ENCODE data around the gene FOXP1. TPM values are rescaled to one million over a fixed set of nuclear protein-coding genes. Genes with fewer than 3 reads are reported as not detected.

Gene FOXP1
- total and polyA plus RNA-seq, 2 of the 8 experiments (the other 6 are each of a cell fraction or from before 2014, with no cell fraction given) = 13.9 to 25.4 TPM

GRCh38 chr3:71371282-71371681 lies 212.2 kb downstream of the FOXP1 start:
- Histone ChIP-seq H2BK120ac (replicated peaks; ENCODE audit: low read depth, low read length) (no peak overlapping the region), H3K56ac (replicated peaks; ENCODE audit: insufficient read length, low read depth, low read length) (no peak overlapping the region), H2BK5ac (ENCODE audit: low read depth, low read length) (no peak overlapping the region), H3K27ac (ENCODE audit: low read depth, low read length) (no peak overlapping the region), H4K8ac (ENCODE audit: extremely low read depth, insufficient read depth, low read length) (no peak overlapping the region), H3K4ac (replicated peaks; ENCODE audit: insufficient read length, low read depth, low read length) (no peak overlapping the region), H3K14ac (ENCODE audit: insufficient read length) (no peak overlapping the region), H4K20me1 (replicated peaks in 1 of 2; ENCODE audit: control insufficient read depth in 1 of 2, insufficient read depth in 2 of 2, low read length in 2 of 2) (no peaks in the 10 kb centered on the region), H3K4me3 (ENCODE audit: extremely low read depth in 1 of 4, insufficient read depth in 2 of 4, low read depth in 3 of 4, low read length in 4 of 4) (no peak overlapping the region), H3K79me2 (ENCODE audit: control insufficient read depth in 1 of 2, insufficient read depth in 2 of 2, low read length in 2 of 2) (no peaks in the 10 kb centered on the region), H3K9ac (replicated peaks in 1 of 4; ENCODE audit: extremely low read depth in 1 of 4, low read depth in 3 of 4, low read length in 3 of 4) (no peak overlapping the region), H3K23me2 (ENCODE audit: low read depth, low read length) (no peaks in the 10 kb centered on the region), H3K4me1 (replicated peaks in 1 of 4; ENCODE audit: control insufficient read depth in 3 of 4, insufficient read depth in 4 of 4, low read length in 3 of 4) (peaks cover 2 to 6% (median 3%) of the 10 kb centered on the region in 4 experiments; a peak in 5 of 7 replicates), H3K4me2 (ENCODE audit: insufficient read depth in 1 of 2, low read depth in 2 of 2, low read length in 2 of 2) (no peak overlapping the region), H4K5ac (ENCODE audit: insufficient read length, low read depth, low read length) (no peak overlapping the region), H3K27me3 (replicated peaks in 1 of 4; ENCODE audit: control insufficient read depth in 3 of 4, extremely low read depth in 1 of 4, insufficient read depth in 3 of 4, low read length in 3 of 4) (no peaks in the 10 kb centered on the region), H3K18ac (ENCODE audit: extremely low read depth, low read length) (no peak overlapping the region), H3K79me1 (ENCODE audit: low read depth, low read length) (no peaks in the 10 kb centered on the region), H2AK5ac (ENCODE audit: low read depth, low read length) (no peak overlapping the region), H2BK20ac (ENCODE audit: low read length) (no peak overlapping the region), H3K36me3 (ENCODE audit: control insufficient read depth in 2 of 4, insufficient read depth in 4 of 4, low read length in 3 of 4) (no peaks in the 10 kb centered on the region), H3K9me3 (ENCODE audit: insufficient read depth in 2 of 2, low read depth in 1 of 2, low read length in 1 of 2) (no peaks in the 10 kb centered on the region), H3K23ac (ENCODE audit: insufficient read length) (no peak overlapping the region), H2AFZ (ENCODE audit: low read length) (no peak overlapping the region), H2BK15ac (ENCODE audit: low read length) (0 out of 2 replicates have a peak overlapping the region, but pooled peaks have one; percentile 14), H2BK12ac (ENCODE audit: low read depth, low read length) (no peak overlapping the region), H4K91ac (replicated peaks; ENCODE audit: insufficient read length, low read length) (peak overlapping the region; percentile 26)
- DNase-seq (ENCODE audit: low read depth in 1 of 2, low spot score in 2 of 2) (no peak), FAIRE-seq (no peak)
- 91% methylated on average over 6 of the region's 6 CpGs; no CpG with 5 or more reads in 1 of the 2 experiments for WGBS, 2 experiments (ENCODE audit: extremely low coverage in 1 of 2, insufficient coverage in 1 of 2, insufficient read length in 1 of 2, insufficient replicate concordance in 2 of 2, low coverage in 1 of 2, low lambda C conversion rate in 2 of 2, missing lambda C conversion rate in 1 of 2)
- TF ChIP-seq SIX5 (IDR thresholded peaks at IDR 0.05; ENCODE audit: low read depth, low read length) (no peak), ZNF274 (IDR thresholded peaks at IDR 0.05; ENCODE audit: borderline replicate concordance, extremely low read depth, low read length) (no peak), SUZ12 (IDR thresholded peaks at IDR 0.05; ENCODE audit: low read length) (no peak), RFX5 (IDR thresholded peaks at IDR 0.05; ENCODE audit: borderline replicate concordance, low read depth, low read length) (no peak), TCF12 (IDR thresholded peaks at IDR 0.05; ENCODE audit: low read depth, low read length) (no peak), SP1 (IDR thresholded peaks at IDR 0.05; ENCODE audit: low read depth, low read length) (no peak), BRCA1 (IDR thresholded peaks at IDR 0.05; ENCODE audit: low read depth, low read length) (no peak), BCL11A (IDR thresholded peaks at IDR 0.05; ENCODE audit: low read depth in 2 of 2, low read length in 2 of 2) (no peak), RXRA (IDR thresholded peaks at IDR 0.05; ENCODE audit: insufficient read depth, low read depth, low read length) (no peak), E2F6 (IDR thresholded peaks at IDR 0.05) (no peak), EP300 (IDR thresholded peaks at IDR 0.05; ENCODE audit: borderline replicate concordance in 1 of 2, low read depth in 2 of 2, low read length in 2 of 2) (no peak), CREB1 (IDR thresholded peaks at IDR 0.05) (no peak), ATF2 (IDR thresholded peaks at IDR 0.05; ENCODE audit: low read length) (no peak)
- ChIA-PET CTCF (ENCODE audit: partially characterized antibody) (interaction anchor here (0.6 to 3.0 kb wide), 3 partner anchors 10 to 55 kb away, joined by 3 to 12 read pairs (median 4); no protein-coding TSS in a partner anchor), POLR2A (ENCODE audit: partially characterized antibody) (no interaction called here)

Data from H1 (cell line).